ENCODE results near the gene TXNRD2. TPM values are rescaled to one million over a fixed set of nuclear protein-coding genes. Genes with fewer than 3 reads are reported as not detected.

Gene TXNRD2
- total RNA-seq, 1 experiment from 2014 or later, result 29.5 TPM

DNA sequence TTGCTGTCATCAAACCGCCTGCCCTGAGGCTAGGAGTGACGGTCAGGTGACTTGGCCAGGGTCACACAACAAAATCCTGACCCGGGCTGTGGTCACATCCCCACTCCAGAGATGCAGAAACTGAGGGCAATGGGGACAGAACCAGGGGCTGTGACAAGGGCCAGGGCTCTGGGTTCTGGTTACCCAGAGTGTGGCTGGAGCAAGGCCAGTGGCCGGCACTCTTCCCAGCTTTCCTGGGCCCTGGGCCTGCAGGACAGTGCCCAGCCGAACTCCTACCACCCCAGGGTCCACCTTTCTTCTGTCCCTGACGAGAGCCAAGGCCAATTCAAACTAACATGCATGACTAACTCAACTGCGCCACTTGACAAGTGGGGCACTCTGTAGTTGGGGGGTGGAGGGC lies 39.1 kb upstream of the TXNRD2 start:
- in situ Hi-C loops (cut with HindIII; ENCODE audit: low pct_unique_long_range_greater_than_20kb, low sequenced_read_pairs) (no loop called here), intact Hi-C loops (cut with micrococcal nuclease; ENCODE audit: unreplicated experiment) (no loop called here)
- DNase-seq (ENCODE audit: low read depth, low spot score), result no peak
- ChIA-PET CTCF (no interaction called here), POLR2A (no interaction called here)
- no peaks in the 10 kb centered on the region for H3K27me3 ChIP-seq (ENCODE audit: control insufficient read depth, insufficient read depth, low read length)
- no peak for ATAC-seq
- no peak overlapping the region for H3K4me3 ChIP-seq (ENCODE audit: low read depth in 2 of 2, low read length in 2 of 2)
- no peaks in the 10 kb centered on the region for H3K9me3 ChIP-seq (ENCODE audit: control insufficient read depth, insufficient read depth, low read depth, low read length)
- BruUV-seq (replicated peaks), result no TSS peak
- no peaks in the 10 kb centered on the region for H3K36me3 ChIP-seq (ENCODE audit: control insufficient read depth, insufficient read depth, low read length)
- no peak overlapping the region for H3K27ac ChIP-seq (ENCODE audit: low read length)
- H3K4me1 ChIP-seq (ENCODE audit: control insufficient read depth, insufficient read depth, low read length), result peaks cover 12% of the 10 kb centered on the region; the same call in 1 of the 2 replicates
- TF ChIP-seq SIN3A (IDR thresholded peaks at IDR 0.05; ENCODE audit: borderline replicate concordance, insufficient read depth, low read depth, low read length), result no peak
- TF ChIP-seq POLR2AphosphoS5 (IDR thresholded peaks at IDR 0.05; ENCODE audit: low read depth, low read length), result no peak
- TF ChIP-seq TCF7L2 (IDR thresholded peaks at IDR 0.05; ENCODE audit: low read depth, low read length), result no peak
- TF ChIP-seq, protein P1, sequence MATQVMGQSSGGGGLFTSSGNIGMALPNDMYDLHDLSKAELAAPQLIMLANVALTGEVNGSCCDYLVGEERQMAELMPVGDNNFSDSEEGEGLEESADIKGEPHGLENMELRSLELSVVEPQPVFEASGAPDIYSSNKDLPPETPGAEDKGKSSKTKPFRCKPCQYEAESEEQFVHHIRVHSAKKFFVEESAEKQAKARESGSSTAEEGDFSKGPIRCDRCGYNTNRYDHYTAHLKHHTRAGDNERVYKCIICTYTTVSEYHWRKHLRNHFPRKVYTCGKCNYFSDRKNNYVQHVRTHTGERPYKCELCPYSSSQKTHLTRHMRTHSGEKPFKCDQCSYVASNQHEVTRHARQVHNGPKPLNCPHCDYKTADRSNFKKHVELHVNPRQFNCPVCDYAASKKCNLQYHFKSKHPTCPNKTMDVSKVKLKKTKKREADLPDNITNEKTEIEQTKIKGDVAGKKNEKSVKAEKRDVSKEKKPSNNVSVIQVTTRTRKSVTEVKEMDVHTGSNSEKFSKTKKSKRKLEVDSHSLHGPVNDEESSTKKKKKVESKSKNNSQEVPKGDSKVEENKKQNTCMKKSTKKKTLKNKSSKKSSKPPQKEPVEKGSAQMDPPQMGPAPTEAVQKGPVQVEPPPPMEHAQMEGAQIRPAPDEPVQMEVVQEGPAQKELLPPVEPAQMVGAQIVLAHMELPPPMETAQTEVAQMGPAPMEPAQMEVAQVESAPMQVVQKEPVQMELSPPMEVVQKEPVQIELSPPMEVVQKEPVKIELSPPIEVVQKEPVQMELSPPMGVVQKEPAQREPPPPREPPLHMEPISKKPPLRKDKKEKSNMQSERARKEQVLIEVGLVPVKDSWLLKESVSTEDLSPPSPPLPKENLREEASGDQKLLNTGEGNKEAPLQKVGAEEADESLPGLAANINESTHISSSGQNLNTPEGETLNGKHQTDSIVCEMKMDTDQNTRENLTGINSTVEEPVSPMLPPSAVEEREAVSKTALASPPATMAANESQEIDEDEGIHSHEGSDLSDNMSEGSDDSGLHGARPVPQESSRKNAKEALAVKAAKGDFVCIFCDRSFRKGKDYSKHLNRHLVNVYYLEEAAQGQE (IDR thresholded peaks at IDR 0.05; ENCODE audit: insufficient read depth in 1 of 2, low read depth in 2 of 2, low read length in 1 of 2), result no peak
- TF ChIP-seq, protein P2, sequence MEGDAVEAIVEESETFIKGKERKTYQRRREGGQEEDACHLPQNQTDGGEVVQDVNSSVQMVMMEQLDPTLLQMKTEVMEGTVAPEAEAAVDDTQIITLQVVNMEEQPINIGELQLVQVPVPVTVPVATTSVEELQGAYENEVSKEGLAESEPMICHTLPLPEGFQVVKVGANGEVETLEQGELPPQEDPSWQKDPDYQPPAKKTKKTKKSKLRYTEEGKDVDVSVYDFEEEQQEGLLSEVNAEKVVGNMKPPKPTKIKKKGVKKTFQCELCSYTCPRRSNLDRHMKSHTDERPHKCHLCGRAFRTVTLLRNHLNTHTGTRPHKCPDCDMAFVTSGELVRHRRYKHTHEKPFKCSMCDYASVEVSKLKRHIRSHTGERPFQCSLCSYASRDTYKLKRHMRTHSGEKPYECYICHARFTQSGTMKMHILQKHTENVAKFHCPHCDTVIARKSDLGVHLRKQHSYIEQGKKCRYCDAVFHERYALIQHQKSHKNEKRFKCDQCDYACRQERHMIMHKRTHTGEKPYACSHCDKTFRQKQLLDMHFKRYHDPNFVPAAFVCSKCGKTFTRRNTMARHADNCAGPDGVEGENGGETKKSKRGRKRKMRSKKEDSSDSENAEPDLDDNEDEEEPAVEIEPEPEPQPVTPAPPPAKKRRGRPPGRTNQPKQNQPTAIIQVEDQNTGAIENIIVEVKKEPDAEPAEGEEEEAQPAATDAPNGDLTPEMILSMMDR (IDR thresholded peaks at IDR 0.05), result no peak

DNA sequence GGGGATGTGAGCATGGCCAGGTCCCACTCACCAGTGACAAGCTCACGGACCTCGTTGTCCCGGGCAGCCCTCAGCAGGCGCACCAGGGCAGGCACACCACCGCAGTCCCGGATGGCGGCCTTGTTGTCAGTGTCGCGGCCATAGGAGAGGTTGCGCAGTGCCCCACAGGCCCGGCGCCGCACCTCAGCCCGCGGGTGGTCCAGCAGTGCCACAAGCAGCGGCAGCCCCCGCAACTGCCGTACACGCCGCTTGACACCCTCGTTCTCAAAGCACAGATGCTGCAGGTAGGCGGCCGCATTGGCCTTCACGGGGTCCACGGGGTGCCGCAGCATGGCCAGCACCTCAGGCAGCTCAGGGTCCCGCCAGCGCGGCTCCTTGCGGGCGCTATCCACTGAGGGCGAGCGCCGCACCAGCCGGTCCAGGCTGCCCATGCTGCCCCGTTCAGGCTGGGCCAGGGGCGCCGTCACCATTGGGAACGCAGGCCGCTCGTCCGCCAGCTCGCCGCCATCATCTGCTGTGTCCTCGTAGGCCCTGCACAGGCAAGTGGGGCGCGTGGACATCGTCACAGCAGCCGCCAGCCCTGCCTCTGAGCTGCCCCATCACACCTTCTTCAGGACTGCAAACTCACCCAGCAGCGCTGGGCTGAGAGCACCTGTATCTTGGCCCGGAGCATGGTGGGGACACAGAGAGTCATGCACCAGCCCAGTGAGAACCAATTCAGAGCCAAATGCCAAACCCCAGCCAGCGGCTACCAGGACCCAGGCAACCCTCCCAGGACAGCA lies 38.3 kb upstream of the TXNRD2 start:
- H3K27me3 ChIP-seq (ENCODE audit: control insufficient read depth, insufficient read depth, low read length), result no peaks in the 10 kb centered on the region
- H3K4me3 ChIP-seq (ENCODE audit: low read depth in 2 of 2, low read length in 2 of 2), result no peak overlapping the region
- H3K9me3 ChIP-seq (ENCODE audit: control insufficient read depth, insufficient read depth, low read depth, low read length), result no peaks in the 10 kb centered on the region
- TF ChIP-seq SIN3A (IDR thresholded peaks at IDR 0.05; ENCODE audit: borderline replicate concordance, insufficient read depth, low read depth, low read length) (no peak), TCF7L2 (IDR thresholded peaks at IDR 0.05; ENCODE audit: low read depth, low read length) (no peak), POLR2AphosphoS5 (IDR thresholded peaks at IDR 0.05; ENCODE audit: low read depth, low read length) (no peak)
- TF ChIP-seq, protein P1 (IDR thresholded peaks at IDR 0.05; ENCODE audit: insufficient read depth in 1 of 2, low read depth in 2 of 2, low read length in 1 of 2), result no peak
- TF ChIP-seq, protein P2 (IDR thresholded peaks at IDR 0.05), result no peak
- intact Hi-C loops (cut with micrococcal nuclease; ENCODE audit: unreplicated experiment) (no loop called here), in situ Hi-C loops (cut with HindIII; ENCODE audit: low pct_unique_long_range_greater_than_20kb, low sequenced_read_pairs) (no loop called here)
- no peaks in the 10 kb centered on the region for H3K36me3 ChIP-seq (ENCODE audit: control insufficient read depth, insufficient read depth, low read length)
- DNase-seq (ENCODE audit: low read depth, low spot score) (no peak), ATAC-seq (no peak)
- BruUV-seq (replicated peaks), result no TSS peak
- H3K4me1 ChIP-seq (ENCODE audit: control insufficient read depth, insufficient read depth, low read length), result peaks cover 20% of the 10 kb centered on the region
- ChIA-PET CTCF (no interaction called here), POLR2A (no interaction called here)
- no peak overlapping the region for H3K27ac ChIP-seq (ENCODE audit: low read length)

All from Panc1 (cell line).